ENCODE data around the gene LTBR. TPM values are rescaled to one million over a fixed set of nuclear protein-coding genes. Genes with fewer than 3 reads are reported as not detected.
A peak's percentile ranks its signal among the peaks of the same experiment; 100 is the strongest.
"Not testable (repeated sequence)": the region's sequence is repeated elsewhere in the genome, so short reads cannot be mapped to it uniquely, and the experiment has no call there.

Gene LTBR
- total RNA-seq, 1 donor from 2014 or later, result 186 TPM

GRCh38 chr12:6423267-6424007 lies 39.5 kb downstream of the LTBR start:
- DNase-seq (ENCODE audit: extremely low read depth, low read depth, low spot score), result peak; percentile 83

- no peak for DNase-seq (ENCODE audit: extremely low read depth, low read depth, low spot score)
Measured at GRCh38 chr12:6424008-6424347, 40.0 kb downstream of the LTBR start.

- no peak for DNase-seq (ENCODE audit: extremely low read depth, low read depth, low spot score)
Measured at GRCh38 chr12:6424866-6425265, 40.9 kb downstream of the LTBR start.

GRCh38 chr12:6425590-6426531 lies 41.9 kb downstream of the LTBR start:
- DNase-seq (ENCODE audit: extremely low read depth, low read depth, low spot score), result no peak

- DNase-seq (ENCODE audit: extremely low read depth, low read depth, low spot score), result no peak
Measured at GRCh38 chr12:6426882-6427671, 43.1 kb downstream of the LTBR start.

- not testable (repeated sequence) for DNase-seq (ENCODE audit: extremely low read depth, low read depth, low spot score)
Measured at GRCh38 chr12:6427796-6428195, 43.8 kb downstream of the LTBR start.

- DNase-seq (ENCODE audit: extremely low read depth, low read depth, low spot score), result no peak
Measured at GRCh38 chr12:6428326-6428725, 44.4 kb downstream of the LTBR start.

GRCh38 chr12:6430124-6430989 lies 46.4 kb downstream of the LTBR start:
- peak; percentile 91 for DNase-seq (ENCODE audit: extremely low read depth, low read depth, low spot score)

GRCh38 chr12:6432991-6433390 lies 49.0 kb downstream of the LTBR start:
- DNase-seq (ENCODE audit: extremely low read depth, low read depth, low spot score), result no peak

- no peak for DNase-seq (ENCODE audit: extremely low read depth, low read depth, low spot score)
Measured at GRCh38 chr12:6434205-6435140, 50.5 kb downstream of the LTBR start.

GRCh38 chr12:6435961-6436715 lies 52.2 kb downstream of the LTBR start:
- DNase-seq (ENCODE audit: extremely low read depth, low read depth, low spot score), result no peak

GRCh38 chr12:6437586-6437985 lies 53.6 kb downstream of the LTBR start:
- no peak for DNase-seq (ENCODE audit: extremely low read depth, low read depth, low spot score)

GRCh38 chr12:6438345-6438744 lies 54.4 kb downstream of the LTBR start:
- DNase-seq (ENCODE audit: extremely low read depth, low read depth, low spot score), result no peak

GRCh38 chr12:6440391-6440790 lies 56.4 kb downstream of the LTBR start:
- DNase-seq (ENCODE audit: extremely low read depth, low read depth, low spot score), result no peak

Data from glomerular endothelial cell (primary cell).